ENCODE results near the gene TSC2. TPM values are rescaled to one million over a fixed set of nuclear protein-coding genes. Genes with fewer than 3 reads are reported as not detected.
"Not testable (repeated sequence)": the region's sequence is repeated elsewhere in the genome, so short reads cannot be mapped to it uniquely, and the experiment has no call there.

TSC2 gene
- total RNA-seq, 3 donors from 2014 or later (not counting 1 experiment from before 2014, with no cell fraction given): 135 to 197 (median 161) TPM

DNA sequence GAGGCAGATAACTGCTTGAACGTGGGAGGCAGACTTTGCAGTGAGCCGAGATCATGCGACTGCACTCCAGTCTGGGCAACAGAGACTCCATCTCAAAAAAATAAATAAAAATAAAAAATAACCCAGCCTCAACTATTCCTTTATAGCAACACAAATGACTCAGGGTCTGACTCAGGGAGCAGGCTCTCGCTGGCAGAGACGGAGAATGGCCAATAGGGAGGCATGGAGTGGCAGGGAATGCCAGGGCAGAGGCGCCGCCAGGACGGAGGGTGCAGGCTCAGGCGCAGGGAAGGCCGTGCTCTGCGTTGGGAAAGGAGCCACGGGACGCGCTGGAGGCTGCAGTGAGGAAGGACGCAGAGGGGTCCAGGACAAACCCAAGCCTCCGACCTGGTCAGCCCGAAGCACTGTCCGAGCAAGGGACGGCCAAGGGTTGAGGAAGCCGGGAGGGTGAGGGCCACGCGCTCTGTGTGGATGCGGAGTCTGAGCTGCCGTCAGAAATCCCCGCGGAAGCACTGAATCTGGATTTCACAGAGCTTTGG lies 47.6 kb downstream of the TSC2 start:
- H3K27me3 Mint-ChIP-seq (ENCODE audit: low read depth in 2 of 2): no peaks in the 10 kb centered on the region
- H3K27me3 ChIP-seq (ENCODE audit: control insufficient read depth, insufficient read depth, low read length): no peaks in the 10 kb centered on the region
- H3K4me3 Mint-ChIP-seq: no peak overlapping the region
- intact Hi-C loops (cut with micrococcal nuclease): no loop called here
- no peaks in the 10 kb centered on the region for H3K9me3 ChIP-seq (ENCODE audit: control insufficient read depth, insufficient read depth, low read length)
- H3K4me1 Mint-ChIP-seq: no peaks in the 10 kb centered on the region
- no peak overlapping the region for H3K27ac Mint-ChIP-seq
- H3K9me3 Mint-ChIP-seq: no peaks in the 10 kb centered on the region
- ATAC-seq (no peak), DNase-seq (no peak)
- H3K36me3 Mint-ChIP-seq: no peaks in the 10 kb centered on the region
- H3K4me1 ChIP-seq (ENCODE audit: control insufficient read depth, insufficient read depth, low read length): no peaks in the 10 kb centered on the region
- H3K27ac ChIP-seq (ENCODE audit: low read length): no peak overlapping the region
- no peak overlapping the region for H3K4me3 ChIP-seq (ENCODE audit: low read length)
- TF ChIP-seq, protein P1, sequence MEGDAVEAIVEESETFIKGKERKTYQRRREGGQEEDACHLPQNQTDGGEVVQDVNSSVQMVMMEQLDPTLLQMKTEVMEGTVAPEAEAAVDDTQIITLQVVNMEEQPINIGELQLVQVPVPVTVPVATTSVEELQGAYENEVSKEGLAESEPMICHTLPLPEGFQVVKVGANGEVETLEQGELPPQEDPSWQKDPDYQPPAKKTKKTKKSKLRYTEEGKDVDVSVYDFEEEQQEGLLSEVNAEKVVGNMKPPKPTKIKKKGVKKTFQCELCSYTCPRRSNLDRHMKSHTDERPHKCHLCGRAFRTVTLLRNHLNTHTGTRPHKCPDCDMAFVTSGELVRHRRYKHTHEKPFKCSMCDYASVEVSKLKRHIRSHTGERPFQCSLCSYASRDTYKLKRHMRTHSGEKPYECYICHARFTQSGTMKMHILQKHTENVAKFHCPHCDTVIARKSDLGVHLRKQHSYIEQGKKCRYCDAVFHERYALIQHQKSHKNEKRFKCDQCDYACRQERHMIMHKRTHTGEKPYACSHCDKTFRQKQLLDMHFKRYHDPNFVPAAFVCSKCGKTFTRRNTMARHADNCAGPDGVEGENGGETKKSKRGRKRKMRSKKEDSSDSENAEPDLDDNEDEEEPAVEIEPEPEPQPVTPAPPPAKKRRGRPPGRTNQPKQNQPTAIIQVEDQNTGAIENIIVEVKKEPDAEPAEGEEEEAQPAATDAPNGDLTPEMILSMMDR (IDR thresholded peaks at IDR 0.05): no peak
- WGBS (ENCODE audit: insufficient coverage): 98% methylated on average over 26 of the region's 26 CpGs
- H3K36me3 ChIP-seq (ENCODE audit: control insufficient read depth, insufficient read depth, low read length): peaks cover 12% of the 10 kb centered on the region

DNA sequence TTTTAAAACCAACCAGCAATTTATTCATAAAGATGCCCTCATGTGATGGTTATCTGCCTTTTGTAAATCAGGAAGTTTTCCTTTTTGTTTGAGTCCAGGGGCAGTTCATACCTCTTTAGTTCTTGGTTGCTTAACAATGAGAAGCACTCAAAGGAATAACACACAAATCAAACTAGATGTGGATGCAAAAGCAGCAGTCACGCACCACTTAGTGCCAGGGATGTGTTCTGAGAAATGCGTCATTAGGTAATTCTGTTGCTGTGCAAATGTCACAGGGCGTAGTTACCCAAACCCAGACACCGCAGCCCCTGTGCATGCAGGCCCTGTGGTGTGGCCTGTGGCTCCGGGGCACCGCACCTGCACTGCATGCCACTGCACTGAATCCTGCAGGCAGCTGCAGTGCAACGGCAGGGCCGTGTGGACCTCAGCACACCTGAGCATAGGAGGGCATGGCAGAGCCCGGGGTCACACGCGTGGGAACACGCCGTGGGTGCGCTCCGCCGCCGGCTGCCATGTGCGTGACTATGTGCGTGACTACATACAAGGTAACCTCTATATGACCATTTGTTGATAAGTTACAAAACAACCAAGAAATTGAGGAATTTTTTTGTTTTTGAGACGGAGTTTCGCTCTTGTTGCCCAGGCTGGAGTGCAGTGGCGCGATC lies 48.3 kb downstream of the TSC2 start:
- Histone ChIP-seq H3K36me3 (ENCODE audit: control insufficient read depth, insufficient read depth, low read length) (peaks cover 11% of the 10 kb centered on the region), H3K4me3 (ENCODE audit: low read length) (no peak overlapping the region), H3K27me3 (ENCODE audit: control insufficient read depth, insufficient read depth, low read length) (no peaks in the 10 kb centered on the region), H3K9me3 (ENCODE audit: control insufficient read depth, insufficient read depth, low read length) (no peaks in the 10 kb centered on the region), H3K4me1 (ENCODE audit: control insufficient read depth, insufficient read depth, low read length) (no peaks in the 10 kb centered on the region), H3K27ac (ENCODE audit: low read length) (no peak overlapping the region)
- Mint-ChIP-seq H3K4me3 (no peak overlapping the region), H3K27me3 (ENCODE audit: low read depth in 2 of 2) (no peaks in the 10 kb centered on the region), H3K4me1 (no peaks in the 10 kb centered on the region), H3K9me3 (no peaks in the 10 kb centered on the region), H3K36me3 (no peaks in the 10 kb centered on the region), H3K27ac (no peak overlapping the region)
- DNase-seq: no peak
- TF ChIP-seq, protein P1 (IDR thresholded peaks at IDR 0.05): no peak
- WGBS (ENCODE audit: insufficient coverage): 98% methylated on average over 23 of the region's 23 CpGs
- intact Hi-C loops (cut with micrococcal nuclease): no loop called here
- ATAC-seq: no peak

DNA sequence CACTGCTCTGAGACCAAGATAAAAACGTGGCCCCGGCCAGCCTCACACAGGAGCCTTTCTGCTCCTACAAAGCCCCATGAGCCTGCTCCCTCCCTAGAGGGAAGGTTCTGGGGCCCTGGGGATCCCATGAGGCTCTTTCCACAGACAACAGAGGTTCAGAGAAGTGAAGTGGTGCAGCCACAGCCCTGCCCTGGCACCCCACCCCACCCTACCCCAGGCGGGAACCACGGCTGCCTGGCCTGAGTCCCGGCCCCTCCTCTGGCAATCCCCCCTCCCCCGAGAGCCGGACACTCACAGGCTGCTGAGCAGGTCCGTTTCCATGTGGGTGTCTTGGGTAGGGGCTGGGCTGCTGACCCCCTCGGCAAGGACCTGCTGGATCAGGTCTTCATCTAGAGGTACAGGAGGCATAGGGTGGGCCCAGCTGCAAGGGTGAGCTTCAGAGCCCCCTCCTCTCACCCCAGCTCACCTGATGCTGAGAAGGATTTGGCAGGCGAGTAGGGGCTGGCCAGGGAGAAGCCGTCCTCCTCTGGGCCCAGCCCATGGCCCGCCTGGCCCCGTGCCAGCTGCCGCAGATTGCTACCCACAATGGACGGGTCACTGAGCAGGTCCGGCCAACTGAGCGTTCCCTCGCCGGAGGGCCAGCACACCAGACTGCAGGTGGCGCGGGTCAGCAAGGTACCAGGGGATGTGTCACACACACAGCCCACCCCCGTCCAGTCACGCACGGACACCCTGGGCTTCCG lies 49.2 kb downstream of the TSC2 start:
- WGBS (ENCODE audit: insufficient coverage): 92% methylated on average over 22 of the region's 25 CpGs
- TF ChIP-seq, protein P1 (IDR thresholded peaks at IDR 0.05): no peak
- H3K36me3 Mint-ChIP-seq: no peaks in the 10 kb centered on the region
- H3K27me3 Mint-ChIP-seq (ENCODE audit: low read depth in 2 of 2): no peaks in the 10 kb centered on the region
- no peak overlapping the region for H3K27ac Mint-ChIP-seq
- no peaks in the 10 kb centered on the region for H3K9me3 Mint-ChIP-seq
- intact Hi-C loops (cut with micrococcal nuclease): no loop called here
- DNase-seq (no peak), ATAC-seq (no peak)
- H3K36me3 ChIP-seq (ENCODE audit: control insufficient read depth, insufficient read depth, low read length): peaks cover 11% of the 10 kb centered on the region
- H3K27ac ChIP-seq (ENCODE audit: low read length): no peak overlapping the region
- H3K4me3 ChIP-seq (ENCODE audit: low read length): no peak overlapping the region
- no peaks in the 10 kb centered on the region for H3K4me1 Mint-ChIP-seq
- H3K9me3 ChIP-seq (ENCODE audit: control insufficient read depth, insufficient read depth, low read length): no peaks in the 10 kb centered on the region
- no peak overlapping the region for H3K4me3 Mint-ChIP-seq
- H3K27me3 ChIP-seq (ENCODE audit: control insufficient read depth, insufficient read depth, low read length): no peaks in the 10 kb centered on the region
- no peaks in the 10 kb centered on the region for H3K4me1 ChIP-seq (ENCODE audit: control insufficient read depth, insufficient read depth, low read length)

DNA sequence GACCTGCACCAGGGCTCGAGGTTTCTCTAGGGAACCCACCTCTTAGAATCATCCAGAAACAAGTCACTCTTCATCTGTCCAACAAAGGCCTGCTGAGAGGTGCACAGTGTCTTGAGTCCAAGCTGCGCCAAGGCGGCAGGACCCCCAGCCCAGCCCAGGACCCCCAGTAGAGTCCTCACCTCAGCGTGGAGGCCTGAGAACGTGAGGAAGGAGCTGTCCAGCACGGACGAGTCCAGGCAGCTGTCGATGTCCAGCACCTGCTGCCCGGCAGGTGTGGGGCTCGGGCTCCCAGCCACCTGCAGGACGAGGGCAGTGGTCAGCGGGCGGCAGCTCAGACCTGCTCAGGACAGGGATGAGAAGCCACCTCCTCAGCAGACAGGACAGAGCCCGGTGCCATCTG lies 49.9 kb downstream of the TSC2 start:
- H3K27me3 Mint-ChIP-seq (ENCODE audit: low read depth in 2 of 2); ATAC-seq; H3K4me3 ChIP-seq (ENCODE audit: low read length); H3K9me3 Mint-ChIP-seq; H3K36me3 Mint-ChIP-seq; H3K27ac Mint-ChIP-seq; H3K27ac ChIP-seq (ENCODE audit: low read length); intact Hi-C loops (cut with micrococcal nuclease); H3K4me1 Mint-ChIP-seq; H3K4me1 ChIP-seq (ENCODE audit: control insufficient read depth, insufficient read depth, low read length); H3K9me3 ChIP-seq (ENCODE audit: control insufficient read depth, insufficient read depth, low read length); H3K27me3 ChIP-seq (ENCODE audit: control insufficient read depth, insufficient read depth, low read length); H3K4me3 Mint-ChIP-seq; DNase-seq: not testable (repeated sequence)
- 94% methylated on average over 11 of the region's 14 CpGs for WGBS (ENCODE audit: insufficient coverage)
- H3K36me3 ChIP-seq (ENCODE audit: control insufficient read depth, insufficient read depth, low read length): peaks cover 13% of the 10 kb centered on the region

DNA sequence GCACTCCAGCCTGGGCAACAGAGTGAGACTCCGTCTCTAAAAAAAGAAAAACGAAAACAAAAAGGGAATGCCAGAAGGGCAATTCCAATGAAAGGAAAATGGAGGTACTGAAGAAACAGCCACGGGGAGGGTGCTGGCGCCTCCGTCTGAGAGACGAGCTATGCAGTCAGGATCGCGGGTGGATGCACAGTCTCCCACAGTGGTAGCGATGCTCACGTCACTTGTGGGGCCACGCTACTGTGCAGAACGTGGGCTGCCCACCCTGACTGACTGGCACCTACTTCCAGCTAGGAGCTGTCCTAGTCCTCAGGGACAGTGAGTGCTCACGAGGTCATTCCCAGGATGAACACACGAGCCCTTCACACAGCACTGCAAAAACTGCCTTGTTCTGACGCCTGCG lies 53.8 kb downstream of the TSC2 start:
- H3K9me3 ChIP-seq (ENCODE audit: control insufficient read depth, insufficient read depth, low read length); H3K36me3 Mint-ChIP-seq; DNase-seq; H3K27me3 Mint-ChIP-seq (ENCODE audit: low read depth in 2 of 2); H3K4me3 Mint-ChIP-seq; H3K27ac ChIP-seq (ENCODE audit: low read length); H3K4me3 ChIP-seq (ENCODE audit: low read length); intact Hi-C loops (cut with micrococcal nuclease); H3K9me3 Mint-ChIP-seq; H3K27ac Mint-ChIP-seq; H3K4me1 ChIP-seq (ENCODE audit: control insufficient read depth, insufficient read depth, low read length); H3K27me3 ChIP-seq (ENCODE audit: control insufficient read depth, insufficient read depth, low read length); H3K4me1 Mint-ChIP-seq; H3K36me3 ChIP-seq (ENCODE audit: control insufficient read depth, insufficient read depth, low read length); ATAC-seq: not testable (repeated sequence)
- 97% methylated on average over 11 of the region's 16 CpGs for WGBS (ENCODE audit: insufficient coverage)
